Right cardiac atrium (tissue), 5 donors: ENCODE data around the gene LYRM4. TPM values are rescaled to one million over a fixed set of nuclear protein-coding genes. Genes with fewer than 3 reads are reported as not detected.

Experiments used
- ATAC-seq, 2 donors: fragments of 200-7000 bp; cut with Tn5 transposase; one replicate each; pipeline versions ENCODE4 v1.8.0 to v1.9.1; 2020; ENCODE audit warnings: moderate library complexity in 2 of 2, mild to moderate bottlenecking in 1 of 2
- DNase-seq, 3 donors: peaks; one replicate each; pipeline ENCODE4 v3.0.0-alpha.2; 2020
- H3K27ac ChIP-seq: one replicate; pipeline ENCODE4 v1.5.1; 2013; ENCODE audit warnings: mild to moderate bottlenecking, low read length, control low read depth, moderate library complexity
- H3K27me3 ChIP-seq: one replicate; pipeline ENCODE4 v1.6.1; 2013; ENCODE audit not compliant: control insufficient read depth, insufficient read depth
- H3K4me1 ChIP-seq: one replicate; pipeline ENCODE4 v1.6.1; 2013; ENCODE audit warnings: low read length; ENCODE audit not compliant: control insufficient read depth, insufficient read depth
- H3K4me3 ChIP-seq: one replicate; pipeline ENCODE4 v1.5.1; 2013; ENCODE audit warnings: low read length, control low read depth
- H3K9me3 ChIP-seq: one replicate; pipeline ENCODE4 v1.6.1; 2013; ENCODE audit warnings: low read length; ENCODE audit not compliant: control insufficient read depth
- WGBS: extraction: QIAGEN DNeasy Blood & Tissue Kit; methylation state at CpG from one replicate; pipeline ENCODE4 v1.1.7; 2013; 5-methylcytosine and 5-hydroxymethylcytosine counted together
- intact Hi-C, 4 donors: fragments of 100-400 bp; cut with DNase I; formaldehyde crosslinking; loops; one replicate each; pipeline versions ENCODE4 v1.11.0 to v1.14.0; 2022 to 2023
- polyA plus RNA-seq: library from polyadenylated mRNA; stranded (reverse); fragments of 200-250 nt; gene quantifications from one replicate; pipeline ENCODE4 v1.2.3, GENCODE V29; 2013
- total RNA-seq, 4 donors: library from RNA; stranded (reverse); fragmentation: NEBNext Ultra II Directional; extraction: Animal tissue kit (Norgen Biotek cat#: 25700); gene quantifications; one replicate each; pipeline ENCODE4 v1.2.1, GENCODE V29; 2021
- donor health status: healthy with polysubstance abuse.
- donor health status: DM: no; HTN: yes; CAD: no.
- donor health status: DM: no; HTN: no; CAD: no.
- donor health status: DM: no; HTN: yes; CAD: no; lungs with severe emphysema.
- donor health status: DM: yes; HTN: yes; CAD: no.

The LYRM4 gene
- total and polyA plus RNA-seq, 5 donors: 20.2 to 30.5 (median 26.6) TPM

- Histone ChIP-seq H3K4me3 (no peak overlapping the region), H3K27ac (no peak overlapping the region), H3K27me3 (no peaks in the 10 kb centered on the region), H3K9me3 (no peaks in the 10 kb centered on the region), H3K4me1 (no peaks in the 10 kb centered on the region)
- 93% methylated on average over 12 of the region's 12 CpGs for WGBS
- intact Hi-C loops: no loop called here
- DNase-seq (no peak), ATAC-seq (no peak)
Measured at GRCh38 chr6:5243069-5243468, 17.7 kb downstream of the LYRM4 start.

GRCh38 chr6:5241252-5241651 lies 19.5 kb downstream of the LYRM4 start:
- Histone ChIP-seq H3K4me1 (no peaks in the 10 kb centered on the region), H3K4me3 (no peak overlapping the region), H3K27ac (no peak overlapping the region), H3K27me3 (no peaks in the 10 kb centered on the region), H3K9me3 (no peaks in the 10 kb centered on the region)
- DNase-seq: no peak
- no peak for ATAC-seq
- 92% methylated on average over 2 of the region's 2 CpGs for WGBS
- intact Hi-C loops: no loop called here

- no peak overlapping the region for H3K4me3 ChIP-seq
- intact Hi-C loops: no loop called here
- no peaks in the 10 kb centered on the region for H3K4me1 ChIP-seq
- H3K27ac ChIP-seq: no peak overlapping the region
- WGBS: 94% methylated on average over 1 of the region's 1 CpG
- H3K27me3 ChIP-seq: no peaks in the 10 kb centered on the region
- DNase-seq (no peak), ATAC-seq (no peak)
- H3K9me3 ChIP-seq: no peaks in the 10 kb centered on the region
Measured at GRCh38 chr6:5238336-5238735, 22.4 kb downstream of the LYRM4 start.

- Histone ChIP-seq H3K9me3 (no peaks in the 10 kb centered on the region), H3K27ac (no peak overlapping the region), H3K4me3 (no peak overlapping the region), H3K27me3 (no peaks in the 10 kb centered on the region), H3K4me1 (no peaks in the 10 kb centered on the region)
- intact Hi-C loops: no loop called here
- ATAC-seq (no peak), DNase-seq (no peak)
- 87% methylated on average over 4 of the region's 4 CpGs for WGBS
Measured at GRCh38 chr6:5237805-5238204, 22.9 kb downstream of the LYRM4 start.

DNA sequence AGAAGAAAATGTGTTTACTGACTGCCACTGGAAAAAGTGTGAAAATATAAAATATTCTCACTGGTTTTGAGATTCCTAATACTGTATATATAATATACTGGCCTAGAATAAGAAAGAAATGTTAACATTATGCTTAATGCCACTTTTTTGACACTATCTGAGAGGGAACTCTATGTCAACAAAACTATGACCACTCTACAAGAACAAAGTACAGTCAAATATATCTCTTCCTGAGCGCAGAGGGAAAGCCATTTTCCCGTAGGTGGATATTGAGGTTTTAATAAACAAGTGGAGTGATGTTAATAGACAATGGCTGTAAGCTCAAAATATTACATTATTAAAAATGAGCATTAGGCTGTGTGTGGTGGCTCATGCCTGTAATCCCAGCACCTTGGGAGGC lies 24.9 kb downstream of the LYRM4 start:
- intact Hi-C loops: no loop called here
- H3K27ac ChIP-seq: no peak overlapping the region
- ATAC-seq (no peak), DNase-seq (no peak)
- H3K4me3 ChIP-seq: no peak overlapping the region
- H3K27me3 ChIP-seq: no peaks in the 10 kb centered on the region
- 98% methylated on average over 2 of the region's 2 CpGs for WGBS
- no peaks in the 10 kb centered on the region for H3K4me1 ChIP-seq
- H3K9me3 ChIP-seq: no peaks in the 10 kb centered on the region

DNA sequence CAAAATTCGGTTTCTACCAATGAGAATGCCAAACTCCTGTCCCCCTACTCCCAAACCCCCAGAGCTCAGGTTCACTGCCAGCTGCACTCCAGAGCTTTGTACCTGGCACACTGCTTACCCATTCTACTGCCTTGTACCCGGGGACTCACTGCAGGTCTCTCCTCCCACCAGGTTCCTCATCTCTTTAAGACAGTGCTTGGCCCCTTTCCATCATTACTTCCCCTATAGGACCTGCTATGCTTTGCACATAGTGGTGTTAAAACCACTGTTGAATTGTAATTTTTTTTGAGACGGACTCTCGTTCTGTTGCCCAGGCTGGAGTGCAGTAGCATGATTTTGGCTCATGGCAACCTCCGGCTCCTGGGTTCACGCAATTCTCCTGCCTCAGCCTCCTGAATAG lies 25.9 kb downstream of the LYRM4 start:
- Histone ChIP-seq H3K27ac (no peak overlapping the region), H3K27me3 (no peaks in the 10 kb centered on the region), H3K4me1 (no peaks in the 10 kb centered on the region), H3K9me3 (no peaks in the 10 kb centered on the region), H3K4me3 (no peak overlapping the region)
- 73% methylated on average over 6 of the region's 6 CpGs for WGBS
- DNase-seq (no peak), ATAC-seq (peak in 1 of 2 donors; percentile 35)
- intact Hi-C loops: no loop called here

DNA sequence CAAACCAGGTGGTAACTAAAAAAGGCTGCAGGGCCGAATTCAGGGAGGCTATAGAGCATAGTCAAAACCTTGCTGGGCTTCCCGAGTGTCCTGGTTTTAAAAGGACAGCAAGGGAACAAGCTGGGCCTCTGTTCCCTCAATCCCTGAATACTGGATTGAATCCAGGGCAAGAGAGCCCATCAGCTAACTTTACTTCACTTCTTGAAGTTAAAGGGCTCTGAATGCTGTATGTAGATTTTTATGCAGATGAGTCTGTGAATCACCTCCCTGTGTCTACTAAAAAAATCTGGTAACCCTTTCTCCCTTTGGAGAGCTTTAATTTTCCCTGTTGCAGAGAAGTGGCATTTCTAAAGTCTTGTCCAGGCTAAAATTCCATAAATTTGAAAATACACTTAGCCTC lies 29.5 kb downstream of the LYRM4 start:
- DNase-seq (no peak), ATAC-seq (no peak)
- 85% methylated on average over 2 of the region's 2 CpGs for WGBS
- Histone ChIP-seq H3K27ac (no peak overlapping the region), H3K27me3 (no peaks in the 10 kb centered on the region), H3K9me3 (no peaks in the 10 kb centered on the region), H3K4me3 (no peak overlapping the region), H3K4me1 (no peaks in the 10 kb centered on the region)
- intact Hi-C loops: no loop called here

GRCh38 chr6:5230081-5230480 lies 30.7 kb downstream of the LYRM4 start:
- intact Hi-C loops: no loop called here
- H3K4me1 ChIP-seq: no peaks in the 10 kb centered on the region
- H3K27ac ChIP-seq: no peak overlapping the region
- H3K27me3 ChIP-seq: no peaks in the 10 kb centered on the region
- 76% methylated on average over 4 of the region's 4 CpGs for WGBS
- DNase-seq: no peak
- no peak for ATAC-seq
- no peak overlapping the region for H3K4me3 ChIP-seq
- no peaks in the 10 kb centered on the region for H3K9me3 ChIP-seq

- DNase-seq: no peak
- Histone ChIP-seq H3K4me1 (no peaks in the 10 kb centered on the region), H3K27me3 (no peaks in the 10 kb centered on the region), H3K9me3 (no peaks in the 10 kb centered on the region), H3K27ac (no peak overlapping the region), H3K4me3 (no peak overlapping the region)
- intact Hi-C loops: no loop called here
- 96% methylated on average over 3 of the region's 3 CpGs for WGBS
- ATAC-seq: no peak
Measured at GRCh38 chr6:5229356-5229755, 31.4 kb downstream of the LYRM4 start.

- no peaks in the 10 kb centered on the region for H3K9me3 ChIP-seq
- peaks cover 1% of the 10 kb centered on the region for H3K4me1 ChIP-seq
- DNase-seq (no peak), ATAC-seq (no peak)
- H3K27ac ChIP-seq: no peak overlapping the region
- H3K4me3 ChIP-seq: no peak overlapping the region
- intact Hi-C loops: no loop called here
- H3K27me3 ChIP-seq: no peaks in the 10 kb centered on the region
- 80% methylated on average over 6 of the region's 6 CpGs for WGBS
Measured at GRCh38 chr6:5223309-5223708, 37.4 kb downstream of the LYRM4 start.

DNA sequence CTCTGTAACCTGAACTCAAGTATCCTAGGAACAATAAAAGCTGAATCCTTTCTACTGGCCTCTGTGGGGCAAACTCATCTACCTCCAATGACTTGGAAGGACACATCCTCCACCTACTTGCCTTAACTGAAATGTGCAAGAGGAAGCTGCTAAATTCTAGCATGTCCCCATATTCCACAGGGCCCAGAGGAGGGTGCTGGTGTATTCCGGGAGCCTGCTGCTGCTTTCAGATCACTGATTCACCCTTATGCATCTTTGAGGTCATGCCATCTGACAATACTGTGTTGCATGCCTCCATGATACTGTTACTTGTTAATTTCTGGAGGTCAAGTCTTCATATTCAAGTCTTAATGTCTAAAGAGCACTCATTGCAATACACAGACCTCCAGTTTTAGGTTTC lies 40.3 kb downstream of the LYRM4 start:
- intact Hi-C loops: no loop called here
- no peak for ATAC-seq

DNA sequence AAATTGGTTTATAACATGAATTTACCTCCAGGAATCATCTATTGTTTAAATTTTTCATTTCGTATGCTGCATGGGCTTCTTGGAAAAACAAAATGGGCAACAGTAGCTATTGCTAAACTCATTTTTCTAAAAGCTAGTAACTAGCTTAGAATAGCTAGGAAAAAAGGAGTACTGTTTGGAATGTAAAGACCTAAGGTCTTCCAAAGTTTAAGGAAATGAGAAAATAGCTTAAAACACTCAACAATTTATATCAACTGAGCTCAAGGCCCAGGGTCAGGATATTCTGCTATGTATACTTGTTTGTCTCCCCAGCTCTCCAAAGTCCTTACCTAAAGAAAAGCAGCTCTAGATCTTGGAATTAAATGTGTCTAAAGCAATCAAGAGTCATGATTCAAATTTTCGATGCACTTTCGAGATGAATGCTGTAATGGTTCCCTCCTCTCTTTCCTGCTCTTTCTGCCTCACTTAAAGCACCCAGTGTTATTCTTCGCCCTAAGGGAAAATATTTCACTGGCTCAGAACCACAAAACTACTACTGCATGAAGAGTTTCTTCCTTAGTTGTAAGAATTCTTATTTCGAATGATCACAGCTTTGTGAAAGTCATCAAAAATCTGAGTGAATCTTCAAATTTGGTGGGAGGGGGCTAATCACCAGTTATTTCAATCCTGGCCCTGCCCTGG lies 41.6 kb downstream of the LYRM4 start:
- Histone ChIP-seq H3K27me3 (no peaks in the 10 kb centered on the region), H3K27ac (no peak overlapping the region), H3K4me1 (peaks cover 1% of the 10 kb centered on the region), H3K9me3 (no peaks in the 10 kb centered on the region), H3K4me3 (no peak overlapping the region)
- DNase-seq (no peak), ATAC-seq (no peak)
- intact Hi-C loops: no loop called here
- WGBS: 82% methylated on average over 5 of the region's 5 CpGs

More for the DNA sequence above, 40.3 kb downstream of the LYRM4 start:
- WGBS: 96% methylated on average over 1 of the region's 1 CpG
- Histone ChIP-seq H3K27me3 (no peaks in the 10 kb centered on the region), H3K9me3 (no peaks in the 10 kb centered on the region), H3K4me3 (no peak overlapping the region), H3K4me1 (peaks cover 1% of the 10 kb centered on the region), H3K27ac (no peak overlapping the region)
- DNase-seq: no peak
